Astrocyte of the spinal cord (primary cell): ENCODE measurements around the gene RAB5IF.

Source experiments
- DNase-seq: peaks from one replicate; pipeline ENCODE4 v3.0.0; 2011; ENCODE audit warnings: low read depth, low spot score
- H3K4me3 ChIP-seq: 2 replicates; pipeline ENCODE4 v1.5.1; 2011; ENCODE audit warnings: low read depth, mild to moderate bottlenecking, low read length, moderate library complexity
- in situ Hi-C: cut with HindIII; loops from 2 replicates; pipeline ENCODE4 v1.10.0; 2017; ENCODE audit warnings: low sequenced_read_pairs
- TF ChIP-seq, protein P1 (sequence below): IDR thresholded peaks from 2 replicates; pipeline ENCODE4 v1.5.1; 2012; ENCODE audit warnings: low read depth, mild to moderate bottlenecking, low read length, inconsistent platforms

RAB5IF gene

DNA sequence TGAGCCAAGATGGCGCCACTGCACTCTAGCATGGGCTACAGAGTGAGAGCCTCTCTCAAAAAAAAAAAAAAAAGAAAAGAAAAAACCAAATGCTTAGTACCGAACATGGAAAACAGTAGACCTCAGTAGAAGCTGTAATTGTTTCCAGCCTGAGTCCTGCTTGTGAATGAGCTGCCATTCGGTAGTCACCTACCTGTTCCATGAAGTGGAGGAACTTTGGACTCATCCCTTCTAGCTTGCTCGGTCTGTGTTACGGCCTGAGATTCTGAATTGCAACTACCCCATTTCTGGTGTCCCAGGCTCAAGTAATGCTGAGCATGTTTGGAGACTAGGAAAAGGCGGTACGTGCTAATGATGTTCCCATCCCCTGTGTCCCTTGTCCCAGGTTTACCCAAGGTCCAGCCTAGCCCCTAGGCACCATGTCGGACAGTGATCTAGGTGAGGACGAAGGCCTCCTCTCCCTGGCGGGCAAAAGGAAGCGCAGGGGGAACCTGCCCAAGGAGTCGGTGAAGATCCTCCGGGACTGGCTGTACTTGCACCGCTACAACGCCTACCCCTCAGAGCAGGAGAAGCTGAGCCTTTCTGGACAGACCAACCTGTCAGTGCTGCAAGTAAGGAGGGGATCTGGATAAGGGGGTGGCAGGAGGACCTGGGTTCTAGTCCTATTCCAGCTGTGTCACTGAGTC lies 27.1 kb upstream of the RAB5IF start:
- DNase-seq: no peak
- in situ Hi-C loops: no loop called here
- TF ChIP-seq, protein P1, sequence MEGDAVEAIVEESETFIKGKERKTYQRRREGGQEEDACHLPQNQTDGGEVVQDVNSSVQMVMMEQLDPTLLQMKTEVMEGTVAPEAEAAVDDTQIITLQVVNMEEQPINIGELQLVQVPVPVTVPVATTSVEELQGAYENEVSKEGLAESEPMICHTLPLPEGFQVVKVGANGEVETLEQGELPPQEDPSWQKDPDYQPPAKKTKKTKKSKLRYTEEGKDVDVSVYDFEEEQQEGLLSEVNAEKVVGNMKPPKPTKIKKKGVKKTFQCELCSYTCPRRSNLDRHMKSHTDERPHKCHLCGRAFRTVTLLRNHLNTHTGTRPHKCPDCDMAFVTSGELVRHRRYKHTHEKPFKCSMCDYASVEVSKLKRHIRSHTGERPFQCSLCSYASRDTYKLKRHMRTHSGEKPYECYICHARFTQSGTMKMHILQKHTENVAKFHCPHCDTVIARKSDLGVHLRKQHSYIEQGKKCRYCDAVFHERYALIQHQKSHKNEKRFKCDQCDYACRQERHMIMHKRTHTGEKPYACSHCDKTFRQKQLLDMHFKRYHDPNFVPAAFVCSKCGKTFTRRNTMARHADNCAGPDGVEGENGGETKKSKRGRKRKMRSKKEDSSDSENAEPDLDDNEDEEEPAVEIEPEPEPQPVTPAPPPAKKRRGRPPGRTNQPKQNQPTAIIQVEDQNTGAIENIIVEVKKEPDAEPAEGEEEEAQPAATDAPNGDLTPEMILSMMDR: no peak
- H3K4me3 ChIP-seq: no peak overlapping the region

DNA sequence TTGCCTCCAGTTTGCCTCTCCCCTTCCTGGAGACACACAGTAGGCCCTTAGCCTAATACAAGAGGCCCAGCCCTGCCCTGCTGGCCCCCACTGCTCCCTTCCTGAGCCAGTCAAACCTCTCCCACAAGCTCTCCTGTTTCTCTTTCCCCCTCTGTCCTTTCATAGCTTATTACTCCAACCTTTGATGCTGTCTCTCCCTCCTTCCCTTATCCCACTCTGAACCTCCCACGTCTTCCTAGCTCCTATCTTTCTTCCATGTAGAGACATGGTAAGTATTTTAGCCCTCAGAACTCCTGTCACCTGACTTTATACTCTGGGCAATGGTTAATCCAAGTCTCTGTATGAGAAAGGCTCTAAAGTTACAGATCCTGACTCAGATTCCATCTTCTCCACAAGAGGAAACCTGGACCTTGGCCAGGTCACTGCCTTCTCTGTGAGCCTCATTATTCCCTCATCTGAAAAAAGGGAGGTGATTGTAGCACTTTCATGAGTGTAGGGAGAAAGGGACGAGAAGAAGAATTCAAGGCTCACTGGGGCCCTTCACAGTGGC lies 25.5 kb upstream of the RAB5IF start:
- TF ChIP-seq, protein P1: no peak
- no peak overlapping the region for H3K4me3 ChIP-seq
- in situ Hi-C loops: no loop called here
- DNase-seq: peak; percentile 68

DNA sequence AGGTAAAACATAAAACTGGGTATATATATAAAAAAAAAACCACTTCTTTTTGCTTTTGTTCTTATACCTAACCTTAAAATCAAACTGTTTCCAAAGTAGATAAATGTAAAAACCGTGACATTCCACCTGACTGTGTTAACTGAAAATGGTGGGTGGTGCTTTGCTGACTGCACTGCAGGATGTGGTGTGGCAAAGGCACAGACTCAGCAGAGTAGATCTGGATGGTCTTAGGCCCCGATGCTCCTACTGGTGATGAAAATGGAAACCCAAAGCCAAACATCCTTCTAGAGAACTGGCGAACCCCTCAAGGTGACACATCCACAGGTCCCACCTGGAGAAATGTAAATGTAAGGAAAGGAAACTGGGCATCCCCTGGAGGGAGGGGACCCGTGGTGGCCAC lies 23.3 kb upstream of the RAB5IF start:
- DNase-seq: no peak
- in situ Hi-C loops: no loop called here
- TF ChIP-seq, protein P1: no peak
- H3K4me3 ChIP-seq: no peak overlapping the region

DNA sequence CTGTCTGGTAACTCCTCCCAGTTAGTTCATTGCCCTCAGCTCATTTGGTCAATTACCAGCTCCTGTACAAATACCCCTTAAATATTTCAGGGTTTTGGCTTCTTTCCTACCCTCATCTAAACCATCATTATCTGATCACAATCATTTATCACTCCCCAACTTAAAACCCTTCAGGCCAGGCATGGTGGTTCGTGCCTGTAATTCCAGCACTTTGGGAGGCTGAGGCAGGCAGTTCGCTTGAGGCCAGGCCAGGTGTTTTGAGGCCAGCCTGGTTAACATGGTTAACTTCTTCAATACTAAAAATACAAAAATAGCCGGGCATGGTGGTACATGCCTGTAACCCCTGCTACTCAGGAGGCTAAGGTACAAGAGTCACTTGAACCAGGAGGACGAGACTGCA lies 22.8 kb upstream of the RAB5IF start:
- in situ Hi-C loops: no loop called here
- TF ChIP-seq, protein P1: no peak
- no peak overlapping the region for H3K4me3 ChIP-seq
- no peak for DNase-seq

DNA sequence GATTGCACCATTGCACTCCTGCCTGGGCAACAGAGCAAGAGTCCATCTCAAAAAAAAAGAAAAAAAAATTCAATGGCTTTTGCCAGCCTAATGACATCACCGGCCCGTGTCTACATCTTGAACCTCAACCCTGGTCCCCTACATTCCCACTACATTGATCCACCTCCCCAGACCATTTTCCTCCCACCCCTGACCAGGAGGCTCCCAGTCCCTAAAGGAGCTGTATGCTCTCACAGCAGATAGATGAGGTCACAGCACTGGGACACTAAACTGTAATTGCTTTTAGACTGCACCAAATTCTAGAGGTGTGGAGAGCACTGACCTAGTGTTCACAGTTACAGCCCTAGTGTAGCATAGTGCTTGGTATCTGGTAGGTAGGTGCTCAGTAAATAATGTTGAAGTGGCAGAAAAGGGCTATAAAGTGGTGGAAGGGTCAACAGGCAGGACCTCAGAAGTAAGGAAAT lies 21.5 kb upstream of the RAB5IF start:
- no peak for DNase-seq
- in situ Hi-C loops: no loop called here
- TF ChIP-seq, protein P1: no peak
- no peak overlapping the region for H3K4me3 ChIP-seq

DNA sequence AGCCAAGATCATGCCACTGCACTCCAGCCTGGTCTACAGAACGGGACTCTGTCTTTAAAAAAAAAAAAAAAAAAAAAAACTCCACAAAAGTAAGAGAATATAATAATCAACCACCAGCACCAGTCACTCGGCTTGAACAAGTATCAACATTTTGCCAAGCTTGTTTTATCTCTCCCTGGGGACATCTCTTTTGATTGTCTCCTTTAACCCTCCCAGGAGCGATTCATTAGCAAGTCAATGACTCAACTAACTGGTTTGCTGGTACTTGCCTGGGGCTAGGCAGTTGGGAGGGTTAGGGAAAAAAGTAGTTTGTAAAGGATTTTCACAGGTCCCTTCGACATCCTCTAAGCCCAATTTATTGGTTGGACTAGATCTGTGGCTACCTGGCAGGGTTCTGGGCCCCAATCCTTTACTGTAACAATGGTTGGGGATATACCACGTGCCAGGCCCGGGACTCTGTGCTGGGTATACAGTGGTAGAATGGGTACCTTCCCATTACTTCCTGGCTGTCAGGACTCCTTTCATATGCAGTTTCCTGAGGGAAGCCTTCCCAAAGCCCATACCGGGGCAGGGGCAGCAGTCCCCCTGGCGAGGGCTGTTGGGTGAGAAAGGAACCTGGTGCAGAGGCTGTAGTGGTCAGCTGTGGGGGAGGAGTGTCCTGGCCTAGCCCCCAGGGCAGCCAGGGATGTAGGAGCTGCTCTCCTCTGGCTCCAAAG lies 20.0 kb upstream of the RAB5IF start:
- in situ Hi-C loops: no loop called here
- no peak for DNase-seq
- H3K4me3 ChIP-seq: no peak overlapping the region
- TF ChIP-seq, protein P1: no peak
